ENCODE measurements around the gene HNRNPR.

HNRNPR gene

GRCh38 chr1:23367791-23368561 lies 23.9 kb upstream of the HNRNPR start:
- peak overlapping the region; percentile 87 for H3K4me3 ChIP-seq (replicated peaks; ENCODE audit: low read depth, low read length)
- DNase-seq (ENCODE audit: extremely low read depth, low read depth): peak; percentile 96
- TF ChIP-seq, protein P1, sequence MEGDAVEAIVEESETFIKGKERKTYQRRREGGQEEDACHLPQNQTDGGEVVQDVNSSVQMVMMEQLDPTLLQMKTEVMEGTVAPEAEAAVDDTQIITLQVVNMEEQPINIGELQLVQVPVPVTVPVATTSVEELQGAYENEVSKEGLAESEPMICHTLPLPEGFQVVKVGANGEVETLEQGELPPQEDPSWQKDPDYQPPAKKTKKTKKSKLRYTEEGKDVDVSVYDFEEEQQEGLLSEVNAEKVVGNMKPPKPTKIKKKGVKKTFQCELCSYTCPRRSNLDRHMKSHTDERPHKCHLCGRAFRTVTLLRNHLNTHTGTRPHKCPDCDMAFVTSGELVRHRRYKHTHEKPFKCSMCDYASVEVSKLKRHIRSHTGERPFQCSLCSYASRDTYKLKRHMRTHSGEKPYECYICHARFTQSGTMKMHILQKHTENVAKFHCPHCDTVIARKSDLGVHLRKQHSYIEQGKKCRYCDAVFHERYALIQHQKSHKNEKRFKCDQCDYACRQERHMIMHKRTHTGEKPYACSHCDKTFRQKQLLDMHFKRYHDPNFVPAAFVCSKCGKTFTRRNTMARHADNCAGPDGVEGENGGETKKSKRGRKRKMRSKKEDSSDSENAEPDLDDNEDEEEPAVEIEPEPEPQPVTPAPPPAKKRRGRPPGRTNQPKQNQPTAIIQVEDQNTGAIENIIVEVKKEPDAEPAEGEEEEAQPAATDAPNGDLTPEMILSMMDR (IDR thresholded peaks at IDR 0.05; ENCODE audit: low read depth, low read length, missing control alignments): no peak

DNA sequence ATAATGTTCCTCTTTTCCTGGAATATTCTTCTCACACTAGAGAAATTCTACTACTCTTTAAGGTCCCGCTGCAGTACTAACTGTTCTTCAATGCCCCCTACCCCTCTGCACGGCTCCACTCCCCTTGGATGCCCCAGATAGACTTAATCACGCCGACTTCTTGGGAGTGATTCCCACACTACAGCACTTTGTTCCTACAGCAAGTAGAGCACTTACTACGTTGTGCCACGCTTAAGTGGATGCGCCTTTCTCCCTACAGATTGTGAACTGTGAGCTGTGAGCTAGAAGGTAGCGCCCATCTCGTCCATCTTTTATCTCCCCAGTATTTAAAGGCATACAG lies 23.3 kb upstream of the HNRNPR start:
- no peak for DNase-seq (ENCODE audit: extremely low read depth, low read depth)
- TF ChIP-seq, protein P1 (IDR thresholded peaks at IDR 0.05; ENCODE audit: low read depth, low read length, missing control alignments): no peak
- H3K4me3 ChIP-seq (replicated peaks; ENCODE audit: low read depth, low read length): peak overlapping the region; percentile 87

DNA sequence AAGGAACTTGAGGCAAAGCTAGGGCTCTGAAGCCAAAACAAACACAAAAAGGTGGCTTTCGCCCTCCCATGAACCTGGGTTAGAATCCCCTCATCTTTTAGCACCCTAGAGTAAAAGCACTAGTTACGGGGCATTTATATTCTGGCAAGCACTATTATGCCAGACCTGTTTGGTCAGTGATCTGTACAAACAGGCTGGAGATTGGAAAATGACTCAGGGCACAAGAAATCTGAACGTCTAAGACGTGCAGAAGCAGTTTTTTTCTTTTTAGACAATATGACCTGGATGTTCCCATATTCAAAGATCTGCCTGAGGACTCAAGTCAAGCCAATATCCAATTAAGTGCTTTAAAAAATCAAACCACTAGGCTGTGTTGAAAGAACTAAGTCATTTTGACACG lies 22.5 kb upstream of the HNRNPR start:
- TF ChIP-seq, protein P1 (IDR thresholded peaks at IDR 0.05; ENCODE audit: low read depth, low read length, missing control alignments): no peak
- no peak overlapping the region for H3K4me3 ChIP-seq (replicated peaks; ENCODE audit: low read depth, low read length)
- DNase-seq (ENCODE audit: extremely low read depth, low read depth): no peak

DNA sequence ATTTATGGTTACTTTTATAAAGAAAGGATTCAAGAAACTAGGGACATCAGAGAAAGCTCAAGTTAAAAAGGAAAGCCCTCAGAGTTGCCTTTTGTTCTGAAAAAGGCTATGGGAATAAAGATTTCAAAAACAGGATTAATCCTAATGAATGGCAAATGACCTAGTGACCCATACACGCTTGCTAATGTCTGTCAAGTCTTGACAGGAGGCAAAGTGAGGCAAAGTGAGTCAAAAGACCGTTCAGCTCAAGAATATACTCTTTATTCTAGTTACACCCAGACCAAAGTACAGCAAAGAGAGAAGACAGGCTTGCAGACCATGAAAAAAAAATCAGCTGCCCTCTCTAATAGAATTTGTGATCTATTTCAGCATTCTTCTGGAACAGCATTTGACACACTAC lies 22.1 kb upstream of the HNRNPR start:
- no peak overlapping the region for H3K4me3 ChIP-seq (replicated peaks; ENCODE audit: low read depth, low read length)
- no peak for DNase-seq (ENCODE audit: extremely low read depth, low read depth)
- TF ChIP-seq, protein P1 (IDR thresholded peaks at IDR 0.05; ENCODE audit: low read depth, low read length, missing control alignments): no peak

DNA sequence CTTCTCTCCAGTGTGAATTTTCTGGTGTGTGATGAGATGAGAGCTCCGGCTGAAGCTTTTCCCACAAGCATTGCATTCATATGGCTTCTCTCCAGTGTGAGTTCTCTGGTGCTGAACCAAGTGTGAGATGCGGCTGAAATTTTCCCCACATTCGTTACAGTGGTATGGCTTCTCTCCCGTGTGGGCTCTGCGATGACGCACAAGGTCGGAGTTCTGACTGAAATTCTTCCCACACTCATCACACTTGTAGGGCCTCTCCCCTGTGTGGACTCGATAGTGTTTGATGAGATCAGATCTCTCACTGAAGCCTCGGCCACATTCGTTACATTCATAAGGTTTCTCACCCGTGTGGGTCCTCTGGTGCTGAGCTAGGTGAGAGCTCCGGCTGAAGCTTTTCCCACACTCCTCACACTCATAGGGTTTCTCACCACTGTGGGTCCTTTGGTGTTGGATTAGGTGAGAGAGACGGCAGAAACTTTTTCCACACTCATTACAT lies 18.2 kb upstream of the HNRNPR start:
- DNase-seq (ENCODE audit: extremely low read depth, low read depth): no peak
- TF ChIP-seq, protein P1 (IDR thresholded peaks at IDR 0.05; ENCODE audit: low read depth, low read length, missing control alignments): no peak
- H3K4me3 ChIP-seq (replicated peaks; ENCODE audit: low read depth, low read length): no peak overlapping the region

DNA sequence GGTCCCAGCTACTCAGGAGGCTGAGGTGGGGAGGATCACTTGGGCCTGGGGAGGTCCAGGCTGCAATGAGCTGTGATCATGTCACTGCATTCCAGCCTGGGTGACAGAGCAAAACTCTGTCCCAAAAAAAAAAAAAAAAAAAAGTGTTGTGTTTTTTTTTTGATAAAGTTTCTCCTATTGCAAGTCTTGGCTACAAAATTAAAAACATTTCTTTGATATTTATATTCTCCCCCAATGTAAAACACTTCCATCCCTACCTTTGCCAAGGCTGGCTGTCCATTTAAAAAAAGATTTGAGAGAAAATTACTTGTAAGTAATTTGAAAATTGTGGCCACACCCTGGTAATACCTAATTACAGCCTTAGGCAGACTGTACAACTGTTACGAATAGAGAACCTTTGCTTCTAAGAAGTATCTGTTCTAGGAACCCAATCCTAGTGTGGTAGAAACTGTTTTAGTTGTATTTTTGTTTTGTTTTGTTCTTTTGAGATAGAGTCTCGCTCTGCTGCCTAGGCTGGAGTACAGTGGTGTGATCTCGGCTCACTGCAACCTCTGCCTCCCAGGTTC lies 14.3 kb upstream of the HNRNPR start:
- H3K4me3 ChIP-seq (replicated peaks; ENCODE audit: low read depth, low read length): no peak overlapping the region
- no peak for DNase-seq (ENCODE audit: extremely low read depth, low read depth)
- TF ChIP-seq, protein P1 (IDR thresholded peaks at IDR 0.05; ENCODE audit: low read depth, low read length, missing control alignments): no peak

Data from HFF-Myc (cell line).